AG20443 (cell line): ENCODE data around the gene NUCB2.
A peak's percentile ranks its signal among the peaks of the same experiment; 100 is the strongest.

Experiments
- DNase-seq: peaks from one replicate; pipeline ENCODE4 v3.0.0; 2012; ENCODE audit warnings: low spot score, mixed read lengths

Gene NUCB2

GRCh38 chr11:17268902-17269301 is 7.6 kb upstream of the NUCB2 start:
- no peak for DNase-seq

GRCh38 chr11:17272801-17273200 is 3.7 kb upstream of the NUCB2 start:
- no peak for DNase-seq

- DNase-seq: no peak
Measured at GRCh38 chr11:17273211-17273610, 3.3 kb upstream of the NUCB2 start.

- no peak for DNase-seq
Measured at GRCh38 chr11:17273668-17274282, 2.8 kb upstream of the NUCB2 start.

- no peak for DNase-seq
Measured at GRCh38 chr11:17275400-17276235, 921 bp upstream of the NUCB2 start.

GRCh38 chr11:17277024-17277584 is 565 bp downstream of the NUCB2 start:
- DNase-seq: peak; percentile 27

- no peak for DNase-seq
Measured at GRCh38 chr11:17280494-17281127, 4.1 kb downstream of the NUCB2 start.

GRCh38 chr11:17286332-17286731 is 9.8 kb downstream of the NUCB2 start:
- DNase-seq: no peak

- no peak for DNase-seq
Measured at GRCh38 chr11:17287058-17287457, 10.5 kb downstream of the NUCB2 start.

- no peak for DNase-seq
Measured at GRCh38 chr11:17291710-17292109, 15.2 kb downstream of the NUCB2 start.

GRCh38 chr11:17293311-17293710 is 16.8 kb downstream of the NUCB2 start:
- DNase-seq: no peak

GRCh38 chr11:17294033-17294432 is 17.5 kb downstream of the NUCB2 start:
- DNase-seq: no peak

- DNase-seq: no peak
Measured at GRCh38 chr11:17296852-17297559, 20.5 kb downstream of the NUCB2 start.

GRCh38 chr11:17298302-17298701 is 21.8 kb downstream of the NUCB2 start:
- no peak for DNase-seq

GRCh38 chr11:17300372-17300771 is 23.8 kb downstream of the NUCB2 start:
- DNase-seq: no peak

GRCh38 chr11:17313349-17314231 is 37.1 kb downstream of the NUCB2 start:
- no peak for DNase-seq

- peak; percentile 75 for DNase-seq
Measured at GRCh38 chr11:17314232-17314547, 37.7 kb downstream of the NUCB2 start.

- DNase-seq: no peak
Measured at GRCh38 chr11:17314904-17315426, 38.4 kb downstream of the NUCB2 start.

- no peak for DNase-seq
Measured at GRCh38 chr11:17328871-17329494, 52.4 kb downstream of the NUCB2 start.

GRCh38 chr11:17331669-17332068 is 55.1 kb downstream of the NUCB2 start:
- no peak for DNase-seq
